Body of pancreas (tissue), 4 donors: ENCODE data around the gene PEDS1. TPM values are rescaled to one million over a fixed set of nuclear protein-coding genes. Genes with fewer than 3 reads are reported as not detected.

Source experiments
- ATAC-seq: fragments of 150-250 bp; one replicate; pipeline ENCODE4 v1.9.1; 2016
- DNase-seq, 4 donors: peaks; one replicate each; pipeline ENCODE4 v3.0.0-alpha.2; 2019
- H3K27ac ChIP-seq, 4 donors: fragments of 200-600 bp; sonication (generic); 1 replicate in 3 of 4; 2 replicates in 1 of 4; pipeline versions ENCODE4 v1.5.1 to v1.6.1; 2016 to 2019; ENCODE audit warnings: mild to moderate bottlenecking in 1 of 4, mixed read lengths in 1 of 4, moderate library complexity in 1 of 4
- H3K27me3 ChIP-seq, 2 donors: fragments of 200-600 bp; sonication (generic); one replicate each; pipeline ENCODE4 v1.6.0; 2016; ENCODE audit warnings: mild to moderate bottlenecking in 1 of 2
- H3K36me3 ChIP-seq, 2 donors: fragments of 200-600 bp; sonication (generic); replicated peaks in 1 of 2; 2 replicates each; pipeline ENCODE4 v1.5.1; 2016; ENCODE audit warnings: low read depth in 2 of 2; ENCODE audit not compliant: insufficient read depth in 1 of 2
- H3K4me1 ChIP-seq: fragments of 200-600 bp; sonication (generic); one replicate; pipeline ENCODE4 v1.6.0; 2016
- H3K4me3 ChIP-seq, 2 donors: fragments of 200-600 bp; sonication (generic); 1 replicate in 1 of 2; 2 replicates in 1 of 2; pipeline ENCODE4 v1.5.1; 2016 to 2019
- H3K9me3 ChIP-seq, 3 donors: fragments of 200-600 bp; sonication (generic); 1 replicate in 2 of 3; 2 replicates in 1 of 3; pipeline ENCODE4 v1.5.1; 2016
- POLR2A ChIP-seq, 3 donors: fragments of 450-650 bp; IDR thresholded peaks; one replicate each; pipeline ENCODE4 v1.6.1; 2016; ENCODE audit warnings: antibody characterized with exemption in 3 of 3, mild to moderate bottlenecking in 2 of 3
- WGBS, 2 donors: methylation state at CpG; one replicate each; pipeline ENCODE4 v1.1.5; 2017; 5-methylcytosine and 5-hydroxymethylcytosine counted together
- intact Hi-C: fragments of 100-400 bp; cut with DNase I; formaldehyde crosslinking; loops from one replicate; pipeline ENCODE4 v1.15.1; 2023
- total RNA-seq, 2 donors: library from RNA; depleted of rRNA; stranded (reverse); fragments of >200 nt; gene quantifications; one replicate each; pipeline ENCODE4 v1.1.0, GENCODE V29; 2016
- TF ChIP-seq, protein P1 (sequence below), 7 experiments: fragments of 450-650 bp in 4 of 7; fragments of 200-600 bp in 3 of 7; sonication (generic) in 3 of 7; IDR thresholded peaks; one replicate each; pipeline ENCODE4 v1.5.1; 2016 to 2019; ENCODE audit warnings: antibody characterized with exemption in 7 of 7

Gene PEDS1
- total RNA-seq, 2 donors from 2014 or later: 9.1 to 9.6 TPM

DNA sequence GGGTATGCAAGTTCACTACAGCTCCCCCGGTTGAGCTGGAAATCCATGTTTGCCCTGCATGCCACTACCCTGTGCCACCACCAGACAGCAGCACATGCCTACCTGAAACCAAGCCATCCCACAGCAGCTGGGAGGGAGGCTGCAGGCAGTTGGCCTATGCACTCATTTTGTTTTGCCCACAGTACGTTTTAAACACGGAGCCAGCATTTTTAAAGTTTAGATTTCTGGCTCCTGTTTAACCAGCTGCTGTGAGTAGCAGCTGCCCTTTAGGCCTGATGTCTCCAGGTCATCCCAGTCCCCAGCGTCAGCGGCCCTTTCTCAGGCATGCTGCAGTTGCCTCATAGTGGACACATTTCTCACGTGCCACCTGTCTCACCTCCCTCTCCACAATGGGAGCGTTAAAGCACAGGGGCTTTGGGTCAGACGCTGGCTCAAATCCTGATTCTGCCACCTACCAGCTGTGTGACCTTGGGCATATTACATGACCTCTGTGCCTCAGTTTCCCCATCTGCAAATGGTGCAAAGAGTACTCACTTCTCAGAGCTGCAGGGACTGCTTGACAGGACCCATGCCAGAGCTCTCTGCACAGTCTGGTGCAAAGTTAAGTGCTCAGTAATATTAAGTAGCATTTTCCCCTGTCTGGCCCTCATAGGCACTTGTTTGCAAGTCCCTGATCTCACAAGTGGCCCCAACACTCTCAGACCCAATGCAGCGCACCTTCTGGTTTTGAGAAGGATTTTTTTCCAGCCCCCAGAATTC, 32.4 kb downstream of the PEDS1 start:
- Histone ChIP-seq H3K9me3 (no peaks in the 10 kb centered on the region), H3K27ac (peak overlapping the region in 2 of 4 donors; percentile 21 to 25), H3K4me3 (no peak overlapping the region), H3K4me1 (peaks cover 15% of the 10 kb centered on the region), H3K36me3 (peaks cover 3 to 6% of the 10 kb centered on the region in 2 donors), H3K27me3 (no peaks in the 10 kb centered on the region)
- intact Hi-C loops: loop anchor here (2.0 kb wide), 1 partner anchor 54 kb away; no protein-coding TSS in a partner anchor
- peak; percentile 79 to 83 (median 82) for DNase-seq
- TF ChIP-seq POLR2A (IDR thresholded peaks at IDR 0.05): peak in 1 of 3 donors; percentile 13
- TF ChIP-seq, protein P1, sequence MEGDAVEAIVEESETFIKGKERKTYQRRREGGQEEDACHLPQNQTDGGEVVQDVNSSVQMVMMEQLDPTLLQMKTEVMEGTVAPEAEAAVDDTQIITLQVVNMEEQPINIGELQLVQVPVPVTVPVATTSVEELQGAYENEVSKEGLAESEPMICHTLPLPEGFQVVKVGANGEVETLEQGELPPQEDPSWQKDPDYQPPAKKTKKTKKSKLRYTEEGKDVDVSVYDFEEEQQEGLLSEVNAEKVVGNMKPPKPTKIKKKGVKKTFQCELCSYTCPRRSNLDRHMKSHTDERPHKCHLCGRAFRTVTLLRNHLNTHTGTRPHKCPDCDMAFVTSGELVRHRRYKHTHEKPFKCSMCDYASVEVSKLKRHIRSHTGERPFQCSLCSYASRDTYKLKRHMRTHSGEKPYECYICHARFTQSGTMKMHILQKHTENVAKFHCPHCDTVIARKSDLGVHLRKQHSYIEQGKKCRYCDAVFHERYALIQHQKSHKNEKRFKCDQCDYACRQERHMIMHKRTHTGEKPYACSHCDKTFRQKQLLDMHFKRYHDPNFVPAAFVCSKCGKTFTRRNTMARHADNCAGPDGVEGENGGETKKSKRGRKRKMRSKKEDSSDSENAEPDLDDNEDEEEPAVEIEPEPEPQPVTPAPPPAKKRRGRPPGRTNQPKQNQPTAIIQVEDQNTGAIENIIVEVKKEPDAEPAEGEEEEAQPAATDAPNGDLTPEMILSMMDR (IDR thresholded peaks at IDR 0.05): peak; percentile 81 to 97 (median 95)
- peak; percentile 86 for ATAC-seq
- WGBS, 2 donors: 8 to 21% methylated on average over 6 to 9 of the region's 9 CpGs

DNA sequence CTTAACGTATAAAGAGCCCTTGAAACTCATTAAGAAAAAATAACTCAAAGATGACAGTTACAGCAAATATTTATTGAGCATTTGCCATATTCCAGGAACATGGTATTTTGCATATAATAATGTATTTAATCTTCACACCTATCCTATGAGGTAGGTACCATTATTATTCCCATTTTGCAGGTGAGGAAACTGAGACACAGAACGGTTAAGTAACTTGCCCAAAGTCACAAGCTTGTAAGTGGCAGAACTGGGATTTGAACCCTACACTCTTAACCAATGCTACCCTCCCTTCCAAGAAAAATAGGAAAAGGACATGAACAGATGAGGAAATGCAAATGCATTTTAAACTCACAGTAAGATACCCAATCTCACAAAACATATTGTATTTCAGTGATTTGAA, 35.3 kb downstream of the PEDS1 start:
- no peak overlapping the region for H3K4me3 ChIP-seq
- H3K36me3 ChIP-seq: no peaks in the 10 kb centered on the region
- no peak for DNase-seq
- H3K27me3 ChIP-seq: no peaks in the 10 kb centered on the region
- intact Hi-C loops: no loop called here
- TF ChIP-seq, protein P1 (IDR thresholded peaks at IDR 0.05): no peak
- no peak for TF ChIP-seq POLR2A (IDR thresholded peaks at IDR 0.05)
- 56 to 60% methylated on average over 2 of the region's 2 CpGs for WGBS, 2 donors
- H3K27ac ChIP-seq: no peak overlapping the region
- ATAC-seq: no peak
- no peaks in the 10 kb centered on the region for H3K9me3 ChIP-seq
- H3K4me1 ChIP-seq: peaks cover 36% of the 10 kb centered on the region

DNA sequence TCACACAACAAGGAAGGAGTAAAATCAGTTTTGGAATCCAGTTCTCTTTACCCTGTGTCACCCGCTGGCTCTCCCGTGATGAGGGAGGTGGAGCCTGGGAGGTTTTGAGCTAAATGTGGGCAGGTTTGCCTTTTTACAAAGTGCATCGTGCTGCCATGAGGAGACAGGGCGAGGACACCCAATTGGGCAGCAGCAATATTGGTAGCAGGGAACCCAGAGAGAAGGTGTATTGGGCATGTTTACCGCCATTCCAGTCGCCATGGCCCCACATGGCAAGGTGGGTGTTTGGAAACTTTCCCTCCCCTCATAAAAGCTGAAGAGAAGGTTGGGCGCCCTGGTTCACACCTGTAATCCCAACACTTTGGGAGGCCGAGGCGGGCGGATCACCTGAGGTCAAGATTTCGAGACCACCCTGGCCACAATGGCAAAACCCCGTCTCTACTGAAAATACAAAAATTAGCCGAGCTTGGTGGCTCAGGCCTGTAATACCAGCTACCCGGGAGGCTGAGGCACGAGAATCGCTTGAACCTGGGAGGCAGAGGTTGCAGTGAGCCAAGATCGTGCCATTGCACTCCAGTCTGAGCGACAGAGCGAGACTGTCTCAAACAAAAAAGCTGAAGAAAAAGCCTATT, 37.0 kb downstream of the PEDS1 start:
- ATAC-seq: no peak
- Histone ChIP-seq H3K27me3 (no peaks in the 10 kb centered on the region), H3K9me3 (no peaks in the 10 kb centered on the region), H3K4me1 (peaks cover 44% of the 10 kb centered on the region), H3K27ac (peak overlapping the region in 3 of 4 donors; percentile 47 to 75 (median 74)), H3K36me3 (no peaks in the 10 kb centered on the region), H3K4me3 (no peak overlapping the region)
- DNase-seq: peak in 1 of 4 donors; percentile 7
- TF ChIP-seq POLR2A (IDR thresholded peaks at IDR 0.05): no peak
- WGBS, 2 donors: 79 to 85% methylated on average over 18 to 19 of the region's 19 CpGs
- intact Hi-C loops: no loop called here

DNA sequence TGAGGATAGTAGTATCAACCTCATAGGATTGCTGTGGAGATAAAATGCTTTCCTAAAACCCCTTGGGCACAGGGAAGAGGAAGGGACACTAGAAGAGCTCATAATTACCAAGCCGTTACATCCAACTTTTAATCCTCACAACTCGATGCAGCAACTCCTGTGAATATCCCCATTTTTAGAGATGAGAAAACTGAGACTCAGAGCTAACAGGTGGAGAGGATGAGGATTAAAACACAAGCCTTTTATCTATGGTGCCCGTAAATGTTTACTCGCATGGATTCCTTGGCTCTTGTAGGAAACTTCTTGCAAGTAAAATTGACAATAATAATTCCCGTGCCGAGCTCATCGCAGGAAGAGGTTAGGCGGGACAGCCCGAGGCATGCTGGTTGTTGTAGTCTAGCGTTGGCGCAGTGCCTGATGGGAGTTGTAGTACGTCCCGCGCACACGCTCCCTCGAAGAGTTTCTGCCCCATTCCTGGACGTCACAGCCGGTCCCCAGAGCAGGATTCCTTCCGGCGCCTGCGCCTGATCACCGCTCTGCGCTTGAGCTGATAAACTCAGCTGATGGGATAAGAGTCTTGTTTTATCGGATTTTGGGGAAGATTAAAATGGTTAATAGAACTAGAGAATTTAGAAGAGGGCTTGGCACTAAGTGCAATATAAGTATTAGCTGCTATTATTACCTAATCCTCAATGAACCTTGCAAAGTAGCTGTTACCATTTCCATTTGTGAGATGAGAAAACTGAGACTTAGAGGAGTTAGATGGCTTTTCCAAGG, 37.7 kb downstream of the PEDS1 start:
- Histone ChIP-seq H3K36me3 (no peaks in the 10 kb centered on the region), H3K4me1 (peaks cover 46% of the 10 kb centered on the region), H3K9me3 (no peaks in the 10 kb centered on the region), H3K27ac (peak overlapping the region; percentile 47 to 75 (median 61)), H3K4me3 (no peak overlapping the region), H3K27me3 (no peaks in the 10 kb centered on the region)
- DNase-seq (peak; percentile 97 to 99 (median 98)), ATAC-seq (peak; percentile 91)
- 0 to 1% methylated on average over 24 of the region's 24 CpGs for WGBS, 2 donors
- TF ChIP-seq, protein P1 (IDR thresholded peaks at IDR 0.05): no peak
- peak in 2 of 3 donors; percentile 38 to 40 for TF ChIP-seq POLR2A (IDR thresholded peaks at IDR 0.05)
- intact Hi-C loops: no loop called here

DNA sequence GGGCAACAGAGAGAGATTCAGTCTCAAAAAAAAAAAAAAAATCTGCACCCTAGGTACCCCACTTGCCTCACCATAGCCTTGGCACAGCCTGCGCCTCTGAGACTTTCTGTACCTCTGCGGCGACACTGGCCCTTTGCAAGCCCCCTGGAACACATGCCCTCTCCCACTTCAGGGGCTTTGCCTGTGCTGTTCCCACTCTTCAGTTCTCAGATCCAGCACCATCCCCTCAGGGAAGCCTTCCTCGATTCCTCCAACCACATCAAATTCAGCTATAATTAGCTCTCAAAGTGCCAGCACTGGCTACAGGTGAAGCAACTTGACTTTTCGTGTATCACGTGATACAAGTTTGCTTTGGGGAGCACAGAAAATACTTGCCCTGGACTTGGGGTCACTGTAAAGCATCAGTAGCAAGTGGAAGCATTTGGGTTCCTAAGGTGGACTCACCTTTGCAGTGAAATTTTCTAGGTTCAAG, 38.4 kb downstream of the PEDS1 start:
- H3K27ac ChIP-seq: peak overlapping the region in 1 of 4 donors; percentile 74
- intact Hi-C loops: no loop called here

More for the DNA sequence above, 38.4 kb downstream of the PEDS1 start:
- 48 to 54% methylated on average over 6 of the region's 6 CpGs for WGBS, 2 donors
- TF ChIP-seq, protein P1 (IDR thresholded peaks at IDR 0.05): no peak
- no peak for TF ChIP-seq POLR2A (IDR thresholded peaks at IDR 0.05)
- H3K4me1 ChIP-seq: peaks cover 50% of the 10 kb centered on the region
- H3K9me3 ChIP-seq: no peaks in the 10 kb centered on the region
- H3K36me3 ChIP-seq: no peaks in the 10 kb centered on the region
- ATAC-seq (no peak), DNase-seq (no peak)
- no peaks in the 10 kb centered on the region for H3K27me3 ChIP-seq
- no peak overlapping the region for H3K4me3 ChIP-seq
